ENCODE data around the gene GAS5.

- TF ChIP-seq CTCF (IDR thresholded peaks at IDR 0.05) (no peak), POLR2A (IDR thresholded peaks at IDR 0.05) (no peak)
Measured at GRCh38 chr1:173862769-173863223, 5.0 kb downstream of the GAS5 start.

All from Peyer's patch (tissue), 4 donors.